HCT116 (cell line): Measurements from ENCODE around the gene TRPM3.

Source experiments
- ATF3 ChIP-seq: IDR thresholded peaks from 2 replicates; pipeline ENCODE4 v1.6.1; 2012
- CTCF ChIP-seq, 3 experiments: fragments of 200-600 bp in 1 of 3; sonication (generic) in 1 of 3; IDR thresholded peaks in 2 of 3; conservative IDR thresholded peaks in 1 of 3; 2 replicates each; pipeline ENCODE4 v1.5.1; 2012 to 2017; ENCODE audit warnings: low read depth in 2 of 3, low read length in 2 of 3, antibody characterized with exemption in 1 of 3, borderline replicate concordance in 1 of 3, control low read depth in 1 of 3, mild to moderate bottlenecking in 1 of 3, mixed read lengths in 1 of 3, mixed run types in 1 of 3, moderate library complexity in 1 of 3; ENCODE audit not compliant: insufficient read depth in 1 of 3
- EGR1 ChIP-seq: IDR thresholded peaks from 2 replicates; pipeline ENCODE4 v1.6.1; 2012; ENCODE audit warnings: low read depth
- ELF1 ChIP-seq: IDR thresholded peaks from 2 replicates; pipeline ENCODE4 v1.6.1; 2012; ENCODE audit warnings: low read depth, borderline replicate concordance
- EZH2 ChIP-seq: fragments of 200-600 bp; sonication (generic); IDR thresholded peaks from 2 replicates; pipeline ENCODE4 v1.6.1; 2017; ENCODE audit warnings: antibody characterized with exemption, mixed run types
- FOSL1 ChIP-seq: IDR thresholded peaks from 2 replicates; pipeline ENCODE4 v1.6.1; 2012; ENCODE audit warnings: low read depth
- MAX ChIP-seq: IDR thresholded peaks from 2 replicates; pipeline ENCODE4 v1.6.1; 2012
- POLR2A ChIP-seq: IDR thresholded peaks from 2 replicates; pipeline ENCODE4 v1.7.0; 2011; ENCODE audit warnings: borderline replicate concordance; ENCODE audit not compliant: insufficient read depth, insufficient read length; ENCODE audit errors: extremely low read depth
- POLR2AphosphoS5 ChIP-seq: IDR thresholded peaks from 2 replicates; pipeline ENCODE4 v1.6.1; 2011; ENCODE audit warnings: mild to moderate bottlenecking, low read depth, low read length, moderate library complexity
- SIN3A ChIP-seq: IDR thresholded peaks from 2 replicates; pipeline ENCODE4 v1.6.1; 2012; ENCODE audit warnings: low read depth
- SRF ChIP-seq: IDR thresholded peaks from 2 replicates; pipeline ENCODE4 v1.6.1; 2012; ENCODE audit warnings: low read depth
- ZNF274 ChIP-seq: fragments of 200-500 bp; sonication (Bioruptor generic); IDR thresholded peaks from 2 replicates; pipeline ENCODE4 v1.6.1; 2014; ENCODE audit warnings: mild to moderate bottlenecking, low read depth, low read length, inconsistent platforms
- TF ChIP-seq, protein P1 (sequence below): IDR thresholded peaks from 2 replicates; pipeline ENCODE4 v1.6.1; 2012; ENCODE audit warnings: low read depth

DNA sequence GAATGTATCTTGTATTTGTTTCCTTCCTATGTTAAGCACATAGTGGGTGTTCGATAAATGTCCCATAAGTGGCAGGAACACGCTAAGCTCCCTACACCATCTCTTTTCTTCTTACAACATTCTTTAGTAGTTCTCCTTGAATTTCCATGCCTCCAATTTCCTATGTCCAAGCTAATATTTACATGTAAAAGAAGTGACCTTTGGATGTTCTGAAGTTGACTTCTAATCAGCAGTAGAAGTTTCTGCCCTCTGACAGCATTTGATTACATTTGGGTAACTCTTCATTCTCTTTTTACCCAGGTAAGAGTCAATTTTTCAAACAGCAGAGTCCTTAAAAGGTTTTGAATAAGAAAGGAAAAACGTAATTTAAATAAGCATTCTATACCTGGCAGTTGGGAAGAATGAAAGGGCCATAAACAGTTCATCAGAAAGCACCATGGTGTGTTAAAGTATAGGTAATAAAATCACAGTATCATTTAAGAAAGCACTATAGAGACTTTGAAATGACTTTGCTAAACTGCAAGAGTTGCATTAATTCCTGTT, 78.9 kb downstream of the TRPM3 start:
- TF ChIP-seq POLR2AphosphoS5 (no peak), EZH2 (no peak), ZNF274 (no peak), CTCF (IDR thresholded peaks at IDR 0.05 in 2 of 3, conservative IDR thresholded peaks at IDR 0.05 in 1 of 3; ENCODE audit: borderline replicate concordance in 1 of 3, insufficient read depth in 1 of 3, low read depth in 2 of 3, low read length in 2 of 3) (no peak), SIN3A (no peak), EGR1 (no peak), MAX (no peak), FOSL1 (no peak), POLR2A (no peak), ATF3 (no peak), SRF (no peak), ELF1 (no peak)
- TF ChIP-seq, protein P1, sequence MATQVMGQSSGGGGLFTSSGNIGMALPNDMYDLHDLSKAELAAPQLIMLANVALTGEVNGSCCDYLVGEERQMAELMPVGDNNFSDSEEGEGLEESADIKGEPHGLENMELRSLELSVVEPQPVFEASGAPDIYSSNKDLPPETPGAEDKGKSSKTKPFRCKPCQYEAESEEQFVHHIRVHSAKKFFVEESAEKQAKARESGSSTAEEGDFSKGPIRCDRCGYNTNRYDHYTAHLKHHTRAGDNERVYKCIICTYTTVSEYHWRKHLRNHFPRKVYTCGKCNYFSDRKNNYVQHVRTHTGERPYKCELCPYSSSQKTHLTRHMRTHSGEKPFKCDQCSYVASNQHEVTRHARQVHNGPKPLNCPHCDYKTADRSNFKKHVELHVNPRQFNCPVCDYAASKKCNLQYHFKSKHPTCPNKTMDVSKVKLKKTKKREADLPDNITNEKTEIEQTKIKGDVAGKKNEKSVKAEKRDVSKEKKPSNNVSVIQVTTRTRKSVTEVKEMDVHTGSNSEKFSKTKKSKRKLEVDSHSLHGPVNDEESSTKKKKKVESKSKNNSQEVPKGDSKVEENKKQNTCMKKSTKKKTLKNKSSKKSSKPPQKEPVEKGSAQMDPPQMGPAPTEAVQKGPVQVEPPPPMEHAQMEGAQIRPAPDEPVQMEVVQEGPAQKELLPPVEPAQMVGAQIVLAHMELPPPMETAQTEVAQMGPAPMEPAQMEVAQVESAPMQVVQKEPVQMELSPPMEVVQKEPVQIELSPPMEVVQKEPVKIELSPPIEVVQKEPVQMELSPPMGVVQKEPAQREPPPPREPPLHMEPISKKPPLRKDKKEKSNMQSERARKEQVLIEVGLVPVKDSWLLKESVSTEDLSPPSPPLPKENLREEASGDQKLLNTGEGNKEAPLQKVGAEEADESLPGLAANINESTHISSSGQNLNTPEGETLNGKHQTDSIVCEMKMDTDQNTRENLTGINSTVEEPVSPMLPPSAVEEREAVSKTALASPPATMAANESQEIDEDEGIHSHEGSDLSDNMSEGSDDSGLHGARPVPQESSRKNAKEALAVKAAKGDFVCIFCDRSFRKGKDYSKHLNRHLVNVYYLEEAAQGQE, result no peak
